HG03432 (cell line): Measurements from ENCODE around the gene ADAMTS10.
"Not testable (repeated sequence)": the region's sequence is repeated elsewhere in the genome, so short reads cannot be mapped to it uniquely, and the experiment has no call there.

ENCODE experiments used
- ATAC-seq: cut with Tn5 transposase; IDR thresholded peaks from one replicate; pipeline ENCODE4 v1.9.1; 2021; ENCODE audit warnings: mild to moderate bottlenecking, moderate library complexity; ENCODE audit not compliant: unreplicated experiment

The ADAMTS10 gene

DNA sequence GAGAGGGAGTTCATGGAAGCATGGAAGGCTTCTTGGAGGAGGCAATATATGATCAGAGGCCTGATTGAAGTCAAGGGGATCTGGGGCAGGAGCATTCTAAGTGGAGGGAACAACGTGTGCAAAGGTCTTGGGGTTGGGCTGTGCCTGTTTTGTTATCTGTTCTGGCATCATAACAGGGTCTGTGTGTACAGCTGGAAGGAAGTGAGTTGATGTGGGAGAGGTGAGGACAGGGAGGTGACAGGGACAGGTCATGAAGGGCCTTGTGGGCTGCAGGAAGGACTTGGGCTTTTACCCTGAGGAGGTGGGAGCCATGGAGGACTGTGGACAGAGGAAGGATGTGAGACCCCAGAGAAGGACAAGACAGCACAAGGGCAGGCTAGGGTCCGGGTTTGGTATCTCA lies 18.7 kb upstream of the ADAMTS10 start:
- ATAC-seq = no peak

DNA sequence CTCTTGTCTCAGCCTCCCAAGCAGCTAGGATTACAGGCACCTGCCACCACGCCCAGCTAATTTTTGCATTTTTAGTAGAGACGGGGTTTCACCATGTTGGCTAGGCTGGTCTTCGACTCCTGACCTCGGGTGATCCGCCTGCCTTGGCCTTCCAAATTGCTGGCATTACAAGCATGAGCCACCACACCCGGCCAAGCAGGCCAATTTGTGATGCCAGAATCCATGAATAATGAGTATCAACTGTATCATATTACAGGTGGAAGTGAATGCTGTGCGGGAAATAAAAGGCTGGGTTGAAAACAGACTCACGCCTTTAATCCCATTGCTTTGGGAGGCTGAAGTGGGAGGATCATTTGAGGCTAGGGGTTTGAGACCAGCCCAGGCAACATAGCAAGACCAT lies 16.3 kb upstream of the ADAMTS10 start:
- no peak for ATAC-seq

DNA sequence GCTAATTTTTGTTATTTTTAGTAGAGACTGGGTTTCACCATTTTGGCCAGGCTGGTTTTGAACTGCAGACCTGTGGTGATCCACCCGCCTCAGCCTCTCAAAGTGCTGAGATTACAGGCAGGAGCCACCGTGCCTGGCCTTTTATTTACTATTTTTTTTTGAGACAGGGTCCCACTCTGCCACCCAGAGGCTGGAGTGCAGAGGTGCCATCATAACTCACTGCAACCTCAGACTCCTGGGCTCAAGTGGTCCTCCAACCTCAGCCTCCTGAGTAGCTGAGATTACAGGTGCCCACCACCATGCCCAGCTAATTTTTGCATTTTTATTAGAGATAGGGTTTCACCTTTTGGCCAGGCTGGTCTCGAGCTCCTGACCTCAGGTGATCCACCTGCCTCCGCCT lies 12.4 kb upstream of the ADAMTS10 start:
- not testable (repeated sequence) for ATAC-seq

DNA sequence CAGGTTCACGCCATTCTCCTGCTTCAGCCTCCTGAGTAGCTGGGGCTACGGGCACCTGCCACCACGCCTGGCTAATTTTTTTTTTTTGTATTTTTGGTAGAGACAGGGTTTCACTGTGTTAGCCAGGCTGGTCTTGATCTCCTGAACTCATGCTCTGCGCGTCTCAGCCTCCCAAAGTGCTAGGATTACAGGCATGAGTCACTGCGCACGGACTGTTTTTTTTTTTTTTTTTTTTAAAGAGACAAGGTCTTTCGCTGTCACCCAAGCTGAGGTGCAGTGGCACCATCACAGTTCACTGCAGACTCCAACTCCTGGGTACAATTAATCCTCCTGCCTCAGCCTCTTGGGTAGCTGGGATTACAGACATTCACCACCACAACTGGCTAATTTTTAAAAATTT lies 8.2 kb upstream of the ADAMTS10 start:
- ATAC-seq = no peak

DNA sequence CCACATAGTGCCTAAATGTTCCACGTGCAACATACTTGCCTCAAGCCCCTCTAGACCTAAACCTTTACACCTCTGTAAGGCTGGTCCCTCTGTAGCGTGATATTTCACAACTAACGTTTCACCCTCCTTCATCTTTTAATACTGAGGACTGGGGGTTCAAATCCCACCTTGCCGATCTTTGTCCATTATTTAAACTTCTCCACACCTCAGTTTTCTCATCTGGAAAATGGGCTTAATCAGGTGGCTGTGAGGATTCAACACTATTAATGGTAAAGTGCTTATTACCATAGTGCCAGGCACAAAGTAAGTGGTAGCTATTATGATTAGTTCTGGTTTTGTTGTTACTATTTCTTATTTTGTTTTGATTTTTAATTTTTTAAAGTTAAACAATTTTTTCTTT lies 7.5 kb upstream of the ADAMTS10 start:
- ATAC-seq = no peak

DNA sequence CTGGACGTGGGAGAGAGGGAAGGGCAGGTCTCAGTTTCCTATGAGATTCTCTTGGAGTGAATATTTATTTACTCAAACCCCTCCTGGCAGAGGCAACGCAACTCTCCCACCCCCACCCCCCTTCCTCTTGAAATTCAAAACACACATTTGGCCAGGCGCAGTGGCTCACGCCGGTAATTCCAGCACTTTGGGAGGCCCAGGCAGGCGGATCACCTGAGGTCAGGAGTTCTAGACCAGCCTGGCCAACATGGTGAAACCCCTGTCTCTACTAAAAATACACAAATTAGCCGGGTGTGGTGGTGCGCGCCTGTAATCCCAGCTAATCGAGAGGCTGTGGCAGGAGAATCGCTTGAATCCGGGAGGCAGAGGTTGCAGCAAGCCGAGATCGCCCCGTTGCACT lies 6.8 kb upstream of the ADAMTS10 start:
- ATAC-seq = not testable (repeated sequence)

DNA sequence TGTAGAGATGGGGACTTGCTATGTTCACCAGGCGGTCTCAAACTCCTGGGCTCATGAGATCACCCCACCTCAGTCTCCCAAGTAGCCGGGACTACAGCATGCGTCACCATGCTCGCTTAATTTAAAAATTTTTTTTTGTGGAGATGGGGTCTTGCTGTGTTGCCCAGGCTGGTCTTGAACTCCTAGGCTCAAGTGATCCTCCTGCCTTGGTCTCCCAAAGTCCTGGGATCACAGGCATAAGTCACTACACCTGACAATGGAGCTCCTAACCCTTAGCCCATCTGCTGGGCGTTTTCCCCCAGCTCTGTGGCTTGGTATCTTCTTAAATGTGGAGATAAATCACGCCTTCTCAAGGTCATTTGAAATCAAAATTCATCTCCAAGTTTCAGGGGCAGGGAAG lies 6.3 kb upstream of the ADAMTS10 start:
- no peak for ATAC-seq

DNA sequence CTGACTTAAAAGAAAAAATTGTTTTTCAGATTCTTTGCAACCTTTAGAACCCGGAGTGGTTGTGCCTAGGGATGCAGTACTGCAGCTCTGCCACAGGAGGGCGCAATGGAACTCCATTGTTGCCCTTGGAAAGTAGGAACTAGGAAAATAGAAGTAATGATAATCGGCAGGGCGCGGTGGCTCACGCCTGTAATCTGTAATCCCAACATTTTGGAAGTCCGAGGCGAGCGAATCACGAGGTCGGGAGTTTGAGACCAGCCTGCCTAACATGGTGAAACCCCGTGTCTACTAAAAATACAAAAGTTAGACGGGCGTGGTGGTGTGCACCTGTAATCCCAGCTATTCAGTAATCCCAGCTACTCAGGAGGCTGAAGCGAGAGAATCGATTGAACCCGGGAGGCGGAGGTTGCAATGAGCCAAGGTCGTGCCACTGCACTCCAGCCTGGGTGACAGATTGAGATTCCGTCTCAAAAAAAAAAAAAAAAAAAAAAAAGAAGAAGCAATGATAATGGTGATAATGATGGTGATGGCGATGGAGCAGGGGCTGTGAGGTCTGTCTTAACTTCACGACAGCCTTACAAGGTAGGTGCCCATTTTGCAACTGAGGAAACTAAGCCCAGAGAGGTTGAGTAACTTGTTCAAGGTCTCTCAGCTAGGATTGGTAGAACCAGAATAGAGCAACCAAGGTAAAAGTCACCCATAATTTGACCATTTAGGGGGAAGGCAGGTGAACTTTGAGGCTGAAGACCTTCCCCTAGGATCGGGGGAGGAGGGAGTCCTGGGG lies 5.5 kb upstream of the ADAMTS10 start:
- no peak for ATAC-seq

DNA sequence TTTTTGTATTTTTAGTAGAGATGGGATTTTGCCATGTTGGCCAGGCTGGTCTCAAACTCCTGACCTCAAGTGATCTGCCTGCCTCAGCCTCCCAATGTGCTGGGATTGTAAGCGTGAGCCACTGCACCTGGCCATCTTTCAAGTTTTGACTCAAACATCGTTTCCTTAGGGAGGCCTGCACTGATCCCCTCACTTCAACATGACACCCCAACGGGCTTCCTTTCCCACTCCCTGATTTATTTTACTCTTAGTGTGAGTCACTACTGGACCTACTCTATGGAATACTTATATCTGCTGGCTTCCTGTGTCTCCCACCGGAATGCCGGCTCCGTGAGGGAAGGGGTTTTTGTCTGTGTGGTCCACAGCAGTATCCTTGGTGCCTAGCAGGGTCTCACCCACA lies 4.5 kb upstream of the ADAMTS10 start:
- no peak for ATAC-seq

DNA sequence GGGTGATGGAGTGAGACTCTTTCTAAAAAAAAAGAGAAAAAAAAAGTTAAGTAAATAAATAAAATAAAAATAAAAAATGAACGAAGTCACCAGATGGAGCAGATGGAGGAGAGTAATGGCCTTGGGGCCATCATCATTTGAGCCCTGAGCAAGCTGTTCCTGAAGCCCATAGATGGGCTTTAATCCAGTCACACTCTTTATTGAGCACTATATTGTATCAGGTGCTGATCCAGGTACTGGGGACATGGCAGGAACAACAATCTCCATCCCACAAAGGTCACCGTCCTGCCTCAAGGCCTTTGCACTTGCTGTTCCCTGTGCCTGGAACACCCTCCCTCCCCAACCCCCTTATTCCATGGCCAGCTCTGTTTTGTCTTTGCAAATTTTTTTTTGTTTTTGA lies 3.9 kb upstream of the ADAMTS10 start:
- no peak for ATAC-seq

DNA sequence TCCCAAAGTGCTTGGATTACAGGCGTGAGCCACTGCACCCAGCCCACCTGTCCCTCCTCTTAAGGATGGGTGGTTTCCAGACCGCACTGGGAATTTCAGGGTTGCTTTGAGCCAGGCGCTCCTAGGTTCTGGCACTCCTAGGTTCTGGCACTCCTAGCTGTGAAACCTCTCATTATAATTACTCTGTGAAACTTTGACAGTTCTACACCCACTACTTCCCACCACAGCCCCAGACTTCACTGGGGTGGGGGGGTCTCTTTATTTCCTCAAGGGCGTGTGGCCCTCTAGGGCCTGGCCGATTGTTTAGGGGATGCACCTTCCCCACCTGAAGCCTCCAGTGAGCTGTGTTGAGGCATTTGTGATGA lies 2.3 kb upstream of the ADAMTS10 start:
- no peak for ATAC-seq

DNA sequence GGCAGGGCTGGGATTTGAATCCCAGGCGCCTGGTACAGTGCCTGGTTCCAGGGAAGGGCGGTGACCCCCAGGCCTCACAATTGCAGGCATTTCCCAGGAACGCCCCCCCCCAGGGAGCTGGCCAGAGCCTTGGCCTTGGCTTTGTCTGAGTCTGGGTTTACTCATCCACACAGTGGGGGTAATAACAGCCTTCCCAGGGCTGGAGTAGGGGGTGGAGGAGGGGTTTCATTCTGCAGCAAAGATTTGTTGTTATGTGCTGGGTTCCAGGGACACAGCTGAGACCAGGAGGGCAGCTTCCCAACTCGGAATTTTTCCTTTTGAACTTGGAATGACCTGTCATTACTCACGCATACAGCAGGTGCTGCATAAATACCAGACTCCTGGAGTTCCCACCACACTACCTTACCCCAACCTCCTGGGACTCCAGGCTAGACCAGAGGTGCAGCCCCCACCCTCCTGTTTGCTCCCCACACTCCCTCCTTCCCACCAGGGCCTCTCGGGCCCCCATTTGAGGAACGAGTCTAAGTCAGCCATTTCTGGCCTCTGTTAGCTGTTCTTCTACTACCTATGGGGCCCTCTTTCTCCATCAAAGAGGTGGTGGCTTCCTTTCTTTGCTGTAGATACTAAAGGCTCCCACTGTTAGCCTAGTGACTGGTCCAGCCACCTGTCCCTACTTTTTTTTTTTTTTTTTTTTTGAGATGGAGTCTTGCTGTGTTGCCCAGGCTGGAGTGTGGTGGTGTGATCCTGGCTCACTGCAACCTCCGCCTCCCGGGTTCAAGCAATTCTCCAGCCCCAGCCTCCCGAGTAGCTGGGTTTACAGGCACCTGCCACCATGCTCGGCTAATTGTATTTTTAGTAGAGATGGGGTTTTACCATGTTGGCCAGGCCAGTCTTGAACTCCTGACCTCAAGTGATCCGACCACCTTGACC lies 1.6 kb upstream of the ADAMTS10 start:
- ATAC-seq = no peak

DNA sequence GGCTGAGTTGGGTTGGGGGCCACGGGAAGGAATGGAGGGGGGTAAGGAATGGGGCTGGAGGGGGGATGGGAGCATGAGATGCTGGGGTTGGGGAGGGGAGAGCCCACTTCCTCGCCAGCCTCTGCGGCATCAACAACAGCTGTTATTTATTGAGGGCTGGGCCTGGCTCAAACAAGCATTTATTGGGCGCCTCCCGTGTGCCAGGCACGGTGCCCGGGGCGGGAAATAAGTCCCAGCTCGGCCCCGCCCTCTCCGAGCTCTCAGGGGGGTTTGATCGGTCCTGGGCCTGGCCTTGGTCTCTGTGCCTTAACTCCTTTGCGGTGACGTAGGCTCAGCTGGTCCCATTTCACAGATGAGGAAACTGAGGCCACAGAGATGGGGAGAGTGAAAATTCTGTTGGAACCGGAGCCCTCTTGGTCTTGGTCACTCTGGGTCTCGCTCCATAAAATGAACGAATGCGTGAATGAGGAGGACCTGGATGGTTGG lies 919 bp upstream of the ADAMTS10 start:
- ATAC-seq = no peak

DNA sequence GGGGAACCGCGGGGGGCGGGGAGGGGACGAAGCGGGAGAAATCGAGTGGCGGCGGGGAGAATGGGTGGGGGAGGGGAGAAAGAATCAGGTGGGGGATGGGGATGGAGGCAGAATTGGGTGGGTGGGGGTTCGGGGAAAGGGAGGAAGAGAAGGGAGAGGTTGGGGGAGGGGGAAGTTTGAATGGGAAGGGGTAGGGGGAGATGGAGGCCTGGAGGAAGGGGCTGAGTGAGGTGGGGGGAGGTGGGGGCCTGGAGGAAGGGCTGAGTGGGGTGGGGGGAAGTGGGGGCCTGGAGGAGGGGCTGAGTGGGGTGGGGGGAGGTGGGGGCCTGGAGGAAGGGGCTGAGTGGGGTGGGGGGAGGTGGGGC lies 403 bp upstream of the ADAMTS10 start:
- no peak for ATAC-seq

DNA sequence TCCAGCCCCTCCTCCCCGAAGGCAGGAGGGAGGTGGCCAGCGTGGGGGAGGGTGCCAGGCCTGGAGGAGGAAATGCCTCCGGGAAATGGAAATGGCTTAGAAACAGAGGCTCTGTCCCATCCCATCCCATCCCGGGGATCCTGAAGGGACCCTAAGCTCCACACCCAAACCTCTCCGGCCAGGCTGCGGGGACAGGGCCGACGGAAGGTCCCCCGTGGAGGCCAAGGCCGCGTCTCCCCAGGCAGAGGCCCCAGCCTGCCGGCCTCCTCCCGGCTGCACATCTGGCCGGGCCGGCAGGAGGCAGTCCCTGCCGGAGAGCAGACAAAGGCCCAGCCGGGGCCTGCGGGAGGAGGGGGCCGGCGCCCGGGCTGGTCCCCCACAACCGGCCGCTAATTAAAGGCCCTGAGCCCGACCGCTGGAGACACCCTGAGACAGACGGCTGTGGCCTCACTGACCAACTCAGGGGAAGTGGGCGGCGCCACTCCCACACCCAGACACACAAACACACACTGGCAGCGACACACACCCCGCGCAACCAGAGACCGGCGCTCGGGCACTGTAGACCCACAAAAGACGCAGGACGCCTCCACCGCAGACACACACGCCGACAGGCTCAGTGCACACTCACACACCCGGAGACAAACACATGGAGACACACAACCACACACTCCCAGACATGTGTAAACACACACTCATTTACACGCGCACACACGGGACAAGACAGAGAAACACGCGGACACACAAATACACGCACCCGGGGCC lies 1.1 kb downstream of the ADAMTS10 start:
- no peak for ATAC-seq

DNA sequence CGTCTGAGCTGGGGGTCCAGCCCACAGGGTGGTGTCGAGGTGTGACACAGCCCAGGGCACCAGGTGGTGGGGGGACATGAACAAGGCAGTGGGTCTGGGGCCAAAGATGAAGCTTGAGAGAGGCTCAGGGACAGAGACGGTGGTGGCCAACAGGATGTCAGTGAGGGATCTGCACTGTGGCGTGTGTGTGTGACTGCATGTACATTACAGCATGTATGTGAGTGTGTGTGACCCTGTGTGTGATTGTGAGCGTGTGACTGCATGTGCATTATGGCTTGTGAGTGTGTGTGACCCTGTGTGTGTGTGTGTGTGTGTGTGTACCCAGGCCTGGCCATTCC lies 1.6 kb downstream of the ADAMTS10 start:
- ATAC-seq = no peak

DNA sequence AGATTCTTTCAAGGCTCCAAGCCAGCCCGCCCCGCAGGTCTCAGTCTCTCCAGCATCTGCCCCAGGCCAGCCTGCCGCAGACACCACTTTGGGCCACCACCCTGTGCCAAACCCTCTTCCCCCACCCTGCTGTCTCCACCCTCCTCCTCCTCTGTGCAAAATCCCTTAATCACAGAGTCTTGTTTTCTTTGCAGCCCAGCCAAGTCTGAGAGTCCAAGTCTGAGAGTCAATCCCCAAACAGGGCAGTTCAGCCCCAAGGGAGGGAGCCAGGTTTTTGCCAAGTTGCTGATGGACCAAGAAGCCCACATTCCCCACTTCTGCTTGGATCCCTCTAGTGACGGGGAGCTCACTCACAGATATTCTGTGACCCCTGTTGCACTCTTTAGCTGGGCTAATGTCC lies 3.1 kb downstream of the ADAMTS10 start:
- no peak for ATAC-seq

DNA sequence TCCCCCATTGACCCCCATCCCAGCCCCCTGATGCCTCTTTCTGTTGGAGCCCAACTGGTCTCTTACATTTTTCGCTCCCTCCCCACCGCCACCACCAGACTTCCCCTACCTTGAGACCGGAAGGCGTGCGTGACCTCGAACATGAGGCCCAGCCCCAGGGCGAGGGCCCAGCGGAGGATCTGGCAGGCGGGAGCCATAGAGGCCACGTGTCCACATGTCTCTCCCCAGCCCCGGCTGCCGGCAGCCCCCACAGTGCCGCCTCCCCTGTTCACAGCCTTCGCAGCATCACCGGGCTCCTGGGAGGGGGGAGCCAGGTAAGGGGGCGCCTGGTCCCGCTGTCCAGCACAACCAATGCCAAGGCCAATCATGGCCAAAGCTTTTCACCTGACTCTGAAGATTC lies 5.0 kb downstream of the ADAMTS10 start:
- ATAC-seq = no peak

DNA sequence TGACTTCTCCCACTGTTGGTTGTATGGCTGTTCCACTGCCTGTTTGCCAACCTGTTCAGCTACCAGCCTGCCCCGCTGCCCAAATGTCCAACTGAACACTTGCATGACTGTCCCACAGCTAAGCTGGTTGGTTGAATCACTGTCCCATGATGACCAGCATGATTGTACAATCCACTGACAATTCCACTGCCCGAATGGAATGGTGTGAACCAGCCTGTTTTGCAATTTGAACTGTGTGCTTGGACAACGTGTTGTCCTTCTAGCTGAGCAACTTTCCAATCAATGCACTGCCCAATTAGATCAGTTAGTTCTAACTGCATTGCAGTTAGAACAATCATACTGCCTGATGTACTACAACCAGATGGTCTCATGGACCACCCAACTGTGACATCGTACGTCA lies 8.7 kb downstream of the ADAMTS10 start:
- no peak for ATAC-seq

DNA sequence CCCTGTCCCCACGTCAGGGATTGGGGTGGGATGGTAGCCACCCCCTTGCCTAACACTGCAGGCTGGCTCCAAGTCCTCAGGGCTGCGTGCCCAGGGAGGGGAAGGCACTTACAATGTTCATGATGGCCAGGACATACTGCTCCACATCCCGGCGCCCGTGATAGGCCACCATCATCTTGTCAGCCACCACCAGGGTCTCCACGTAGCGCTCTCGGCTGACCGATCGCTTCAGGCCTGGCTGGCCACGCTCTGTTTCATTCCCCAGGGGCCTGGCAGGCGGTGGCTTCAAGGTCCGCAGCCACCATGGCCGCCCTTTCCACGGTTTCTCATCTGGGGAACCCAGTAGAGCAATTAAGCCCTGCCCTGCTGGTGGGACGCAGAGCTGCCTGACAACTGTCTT lies 9.7 kb downstream of the ADAMTS10 start:
- no peak for ATAC-seq

DNA sequence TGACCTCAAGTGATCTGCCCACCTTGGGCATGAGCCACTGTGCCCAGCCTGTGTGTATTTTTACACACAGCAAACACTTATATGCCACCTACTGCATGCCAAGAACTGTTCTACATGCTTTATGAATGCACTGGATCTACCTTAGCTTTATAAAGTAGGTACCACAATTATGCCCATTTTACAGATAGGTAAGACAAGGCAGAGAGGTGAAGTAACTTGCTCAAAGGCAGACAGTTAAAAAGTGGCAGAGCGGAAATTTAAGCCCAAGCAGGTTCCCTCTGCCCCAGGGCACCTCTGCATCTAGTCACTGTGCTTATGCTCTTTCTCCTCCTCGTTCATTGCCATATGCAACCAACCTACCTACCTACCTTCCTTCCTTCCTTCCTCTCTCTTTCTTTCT lies 10.5 kb downstream of the ADAMTS10 start:
- no peak for ATAC-seq

DNA sequence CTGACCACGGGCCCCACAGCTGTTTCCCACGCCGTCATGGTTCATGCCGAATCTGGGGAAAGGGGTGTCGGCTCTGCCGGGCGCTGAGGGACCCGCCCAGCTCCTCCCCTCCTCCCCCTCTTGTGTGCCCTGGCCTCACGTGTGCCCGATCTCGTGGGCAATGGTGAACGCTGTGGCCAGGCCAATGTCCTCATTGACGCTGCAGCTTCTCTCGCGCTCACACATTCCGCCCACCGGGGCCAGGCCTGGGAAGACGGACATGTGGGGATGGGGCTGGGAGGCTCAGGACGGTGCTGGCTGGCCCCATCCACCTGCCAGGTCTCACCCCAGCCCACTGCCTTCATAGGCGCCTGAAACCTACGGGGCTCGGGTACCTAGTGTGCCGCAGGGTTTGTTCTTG lies 14.3 kb downstream of the ADAMTS10 start:
- ATAC-seq = no peak
